Measurements from ENCODE around the gene ERCC1. TPM values are rescaled to one million over a fixed set of nuclear protein-coding genes. Genes with fewer than 3 reads are reported as not detected.

ERCC1 gene
- total and polyA plus RNA-seq, 2 experiments from 2014 or later: 120 to 169 TPM

DNA sequence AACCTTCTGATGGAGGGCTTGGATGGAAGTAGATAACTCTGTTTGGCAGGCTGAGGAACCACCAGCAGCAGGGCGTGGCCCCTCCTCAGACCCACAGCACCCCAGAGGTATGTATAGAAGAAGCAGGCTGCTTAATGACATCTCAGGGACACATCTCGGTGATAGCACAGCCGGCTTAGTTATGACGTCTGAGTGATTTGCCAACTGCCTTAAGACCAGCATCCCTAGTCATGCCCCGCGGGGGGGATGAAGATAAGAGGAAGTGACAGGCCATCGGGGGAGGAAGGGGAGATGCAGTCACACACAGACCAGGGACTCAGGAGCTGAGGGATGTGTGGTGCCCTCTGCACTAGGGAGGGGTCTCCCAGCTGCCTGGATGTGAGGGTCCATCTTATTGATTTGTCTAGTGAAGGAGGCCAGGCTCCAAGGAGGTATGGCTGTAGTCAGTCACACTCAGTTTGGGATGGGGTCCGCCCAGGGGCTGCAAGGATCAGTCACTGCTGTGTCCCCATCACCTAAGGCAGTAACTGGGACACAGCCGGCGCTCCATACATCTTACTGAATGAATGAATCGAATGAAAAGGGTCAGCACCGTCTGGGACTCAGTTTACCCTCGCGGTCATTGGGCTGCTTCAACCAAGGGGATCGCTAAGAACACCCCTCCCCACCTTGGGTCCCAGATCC is 19.2 kb upstream of the ERCC1 start:
- H3K27ac ChIP-seq: no peak overlapping the region
- H3K9me3 ChIP-seq (ENCODE audit: low read depth): no peaks in the 10 kb centered on the region
- H3K4me3 ChIP-seq: peak overlapping the region; percentile 37
- TF ChIP-seq, protein P1, sequence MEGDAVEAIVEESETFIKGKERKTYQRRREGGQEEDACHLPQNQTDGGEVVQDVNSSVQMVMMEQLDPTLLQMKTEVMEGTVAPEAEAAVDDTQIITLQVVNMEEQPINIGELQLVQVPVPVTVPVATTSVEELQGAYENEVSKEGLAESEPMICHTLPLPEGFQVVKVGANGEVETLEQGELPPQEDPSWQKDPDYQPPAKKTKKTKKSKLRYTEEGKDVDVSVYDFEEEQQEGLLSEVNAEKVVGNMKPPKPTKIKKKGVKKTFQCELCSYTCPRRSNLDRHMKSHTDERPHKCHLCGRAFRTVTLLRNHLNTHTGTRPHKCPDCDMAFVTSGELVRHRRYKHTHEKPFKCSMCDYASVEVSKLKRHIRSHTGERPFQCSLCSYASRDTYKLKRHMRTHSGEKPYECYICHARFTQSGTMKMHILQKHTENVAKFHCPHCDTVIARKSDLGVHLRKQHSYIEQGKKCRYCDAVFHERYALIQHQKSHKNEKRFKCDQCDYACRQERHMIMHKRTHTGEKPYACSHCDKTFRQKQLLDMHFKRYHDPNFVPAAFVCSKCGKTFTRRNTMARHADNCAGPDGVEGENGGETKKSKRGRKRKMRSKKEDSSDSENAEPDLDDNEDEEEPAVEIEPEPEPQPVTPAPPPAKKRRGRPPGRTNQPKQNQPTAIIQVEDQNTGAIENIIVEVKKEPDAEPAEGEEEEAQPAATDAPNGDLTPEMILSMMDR (IDR thresholded peaks at IDR 0.05; ENCODE audit: low read depth, low read length): no peak
- DNase-seq (ENCODE audit: low read depth in 1 of 2, low spot score in 1 of 2): peak in 1 of 2 donors; percentile 48
- H3K27me3 ChIP-seq: no peaks in the 10 kb centered on the region
- no peaks in the 10 kb centered on the region for H3K36me3 ChIP-seq
- peaks cover 17% of the 10 kb centered on the region for H3K4me1 ChIP-seq (ENCODE audit: low read depth)

DNA sequence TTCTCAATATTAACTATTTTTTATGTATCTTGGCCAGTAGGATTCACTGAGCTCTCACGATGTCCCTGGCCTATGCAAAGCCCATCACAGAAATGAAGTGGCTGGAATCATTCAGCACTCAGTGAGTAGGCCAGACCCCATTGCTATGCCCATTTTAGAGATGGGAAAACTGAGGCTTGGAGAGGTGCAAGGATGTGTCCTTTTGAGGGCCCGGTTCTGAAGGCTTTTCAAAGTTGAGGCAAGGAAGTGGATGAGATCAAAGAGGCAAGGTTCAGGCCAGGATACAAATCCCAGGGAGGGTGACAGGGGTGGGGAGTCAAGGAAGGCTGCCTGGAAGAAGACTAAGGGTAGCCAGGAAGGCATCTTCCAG is 18.7 kb upstream of the ERCC1 start:
- Histone ChIP-seq H3K27me3 (no peaks in the 10 kb centered on the region), H3K4me1 (ENCODE audit: low read depth) (peaks cover 17% of the 10 kb centered on the region), H3K4me3 (no peak overlapping the region), H3K27ac (no peak overlapping the region), H3K36me3 (no peaks in the 10 kb centered on the region), H3K9me3 (ENCODE audit: low read depth) (no peaks in the 10 kb centered on the region)
- TF ChIP-seq, protein P1 (IDR thresholded peaks at IDR 0.05; ENCODE audit: low read depth, low read length): no peak
- no peak for DNase-seq (ENCODE audit: low read depth in 1 of 2, low spot score in 1 of 2)

DNA sequence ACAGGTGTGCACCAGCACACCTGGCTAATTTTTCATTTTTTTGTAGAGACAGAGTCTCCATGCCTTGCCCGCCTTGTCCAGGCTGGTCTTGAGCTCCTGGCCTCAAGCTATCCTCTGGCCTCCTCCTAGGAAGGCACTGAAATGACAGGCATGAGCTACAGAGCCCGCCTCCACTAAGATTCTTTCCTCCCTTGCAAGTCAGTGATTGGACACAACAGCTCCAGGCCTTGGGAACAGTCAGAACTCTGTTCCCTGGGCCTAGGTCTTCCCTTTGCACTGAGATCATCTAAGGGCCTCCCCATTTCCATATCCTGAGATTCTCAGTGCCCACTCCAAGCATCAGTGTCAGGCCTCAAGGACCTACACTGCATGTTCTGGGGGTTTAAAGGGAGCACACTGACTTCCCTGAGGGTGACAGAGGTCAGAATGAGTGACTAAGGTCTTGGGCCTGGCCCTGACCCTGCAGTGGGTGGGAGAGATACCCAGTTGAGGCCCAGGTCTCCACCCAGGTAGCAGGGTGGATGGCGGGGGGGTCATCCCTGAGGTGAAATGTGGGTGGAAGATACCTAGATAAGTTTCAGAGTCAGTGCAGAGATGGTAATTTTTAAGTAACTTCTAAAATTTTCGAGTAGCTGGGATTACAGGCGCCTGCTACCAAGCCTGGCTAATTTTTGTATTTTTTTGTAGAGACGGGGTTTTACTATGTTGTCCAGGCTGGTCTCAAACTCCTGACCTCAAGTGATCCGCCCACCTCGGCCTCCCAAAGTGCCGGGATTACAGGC is 17.3 kb upstream of the ERCC1 start:
- no peaks in the 10 kb centered on the region for H3K27me3 ChIP-seq
- H3K9me3 ChIP-seq (ENCODE audit: low read depth): no peaks in the 10 kb centered on the region
- H3K4me3 ChIP-seq: no peak overlapping the region
- TF ChIP-seq, protein P1 (IDR thresholded peaks at IDR 0.05; ENCODE audit: low read depth, low read length): no peak
- DNase-seq (ENCODE audit: low read depth in 1 of 2, low spot score in 1 of 2): peak; percentile 58
- H3K4me1 ChIP-seq (ENCODE audit: low read depth): peaks cover 17% of the 10 kb centered on the region
- peak overlapping the region; percentile 97 for H3K27ac ChIP-seq
- no peaks in the 10 kb centered on the region for H3K36me3 ChIP-seq

DNA sequence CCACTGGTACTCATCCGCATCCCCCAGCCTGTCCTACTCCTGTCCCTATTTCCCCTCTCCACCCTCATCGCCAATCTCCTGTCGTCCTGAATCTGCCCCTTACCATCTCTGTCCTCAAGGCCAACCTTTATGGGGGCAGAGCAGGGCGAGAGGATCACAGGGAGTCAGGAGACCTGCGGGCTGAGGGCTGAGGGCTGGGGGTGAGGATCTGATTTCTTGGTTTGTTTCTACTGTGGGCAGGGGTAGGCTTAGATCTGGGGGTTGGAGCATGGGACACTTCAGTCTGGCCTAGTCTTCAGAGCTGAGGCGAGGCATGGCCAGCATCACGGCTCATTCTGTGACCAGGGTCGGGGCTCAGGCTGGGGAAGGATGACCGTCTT is 16.5 kb upstream of the ERCC1 start:
- no peak for DNase-seq (ENCODE audit: low read depth in 1 of 2, low spot score in 1 of 2)
- Histone ChIP-seq H3K36me3 (no peaks in the 10 kb centered on the region), H3K4me1 (ENCODE audit: low read depth) (peaks cover 17% of the 10 kb centered on the region), H3K27me3 (no peaks in the 10 kb centered on the region), H3K27ac (peak overlapping the region; percentile 97), H3K9me3 (ENCODE audit: low read depth) (no peaks in the 10 kb centered on the region), H3K4me3 (peak overlapping the region; percentile 71)
- TF ChIP-seq, protein P1 (IDR thresholded peaks at IDR 0.05; ENCODE audit: low read depth, low read length): no peak

DNA sequence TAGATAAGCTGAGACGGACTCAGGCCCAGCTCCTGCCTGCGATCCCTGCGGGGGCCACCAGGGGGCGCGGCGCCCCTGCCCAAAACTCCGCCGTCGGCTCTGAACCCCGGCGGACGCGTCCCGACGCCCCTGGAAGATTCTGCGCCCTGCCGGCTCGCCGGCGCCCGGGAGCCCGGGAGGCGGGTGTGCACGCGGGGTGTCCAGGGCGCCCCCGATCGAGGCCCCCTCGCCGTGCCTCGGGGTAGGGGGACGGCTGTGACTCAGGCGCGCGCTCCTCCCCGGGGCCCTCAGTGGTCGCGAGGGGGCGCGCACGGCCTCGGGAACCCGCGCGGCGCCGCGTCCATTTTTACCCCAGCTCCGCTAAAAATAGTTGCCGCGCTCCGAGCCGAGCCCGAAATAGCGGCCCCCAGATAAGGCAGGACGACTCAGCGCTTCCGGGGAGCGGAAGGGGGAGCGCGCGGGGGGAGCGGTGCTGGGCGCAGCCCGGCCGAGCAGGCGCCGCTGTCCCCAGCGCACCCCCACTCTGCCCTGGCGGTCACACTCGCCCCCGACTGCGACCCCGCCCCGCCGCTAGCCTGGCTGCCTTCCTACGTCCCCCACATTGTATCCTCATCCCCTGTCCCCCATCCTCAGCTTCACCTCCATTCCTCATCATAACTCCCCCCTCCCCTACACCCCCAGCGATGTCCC is 16.0 kb upstream of the ERCC1 start:
- no peaks in the 10 kb centered on the region for H3K36me3 ChIP-seq
- H3K9me3 ChIP-seq (ENCODE audit: low read depth): no peaks in the 10 kb centered on the region
- peaks cover 15% of the 10 kb centered on the region for H3K4me1 ChIP-seq (ENCODE audit: low read depth)
- TF ChIP-seq, protein P1 (IDR thresholded peaks at IDR 0.05; ENCODE audit: low read depth, low read length): peak; percentile 99
- no peaks in the 10 kb centered on the region for H3K27me3 ChIP-seq
- H3K27ac ChIP-seq: peak overlapping the region; percentile 97
- DNase-seq (ENCODE audit: low read depth in 1 of 2, low spot score in 1 of 2): peak; percentile 82 to 93
- peak overlapping the region; percentile 71 for H3K4me3 ChIP-seq

Measured in cardiac muscle cell (in vitro differentiated cells and primary cell).